Measurements from ENCODE around the gene PKP2. TPM values are rescaled to one million over a fixed set of nuclear protein-coding genes. Genes with fewer than 3 reads are reported as not detected.

Gene PKP2
- total RNA-seq, 2 experiments from 2014 or later, result not detected

DNA sequence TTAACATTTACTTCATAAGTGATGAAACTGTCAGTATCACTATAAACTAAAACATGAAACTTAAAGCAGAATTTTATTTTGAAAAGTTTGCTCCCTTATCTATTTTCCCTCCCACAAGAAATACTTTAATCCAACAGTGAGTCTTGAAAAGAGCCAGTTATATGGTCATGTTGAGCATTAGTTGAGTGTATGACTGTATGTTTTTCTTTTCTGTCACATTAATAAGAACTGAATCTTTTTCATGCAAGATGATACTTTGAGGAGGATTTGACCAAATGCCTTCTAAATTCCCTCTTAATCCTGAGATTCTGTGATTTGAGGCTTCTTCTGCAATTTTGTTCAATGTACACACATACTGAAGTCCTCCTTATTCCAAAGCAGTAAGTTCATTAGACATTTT, 107.1 kb downstream of the PKP2 start:
- H3K9me3 ChIP-seq (ENCODE audit: low read length), result no peaks in the 10 kb centered on the region
- no peaks in the 10 kb centered on the region for H3K4me1 ChIP-seq (ENCODE audit: insufficient read depth, low read length, poor library complexity, severe bottlenecking)
- H3K36me3 ChIP-seq (ENCODE audit: insufficient read depth, low read length), result no peaks in the 10 kb centered on the region
- H4K20me1 ChIP-seq (ENCODE audit: insufficient read depth, low read length), result no peaks in the 10 kb centered on the region
- H3K4me3 ChIP-seq (ENCODE audit: low read depth, low read length, poor library complexity, severe bottlenecking), result no peak overlapping the region
- no TSS peak for BruUV-seq (replicated peaks)
- no peaks in the 10 kb centered on the region for H3K9me2 ChIP-seq (ENCODE audit: insufficient read depth, low read length)
- no peak overlapping the region for H3K4me2 ChIP-seq (ENCODE audit: low read length)
- DNase-seq (ENCODE audit: low spot score), result no peak
- intact Hi-C loops (cut with micrococcal nuclease; ENCODE audit: unreplicated experiment), result loop anchor here (5.0 kb wide), 1 partner anchor 58 kb away; no protein-coding TSS in a partner anchor
- H2AFZ ChIP-seq (ENCODE audit: low read length), result no peak overlapping the region
- TF ChIP-seq, protein P1, sequence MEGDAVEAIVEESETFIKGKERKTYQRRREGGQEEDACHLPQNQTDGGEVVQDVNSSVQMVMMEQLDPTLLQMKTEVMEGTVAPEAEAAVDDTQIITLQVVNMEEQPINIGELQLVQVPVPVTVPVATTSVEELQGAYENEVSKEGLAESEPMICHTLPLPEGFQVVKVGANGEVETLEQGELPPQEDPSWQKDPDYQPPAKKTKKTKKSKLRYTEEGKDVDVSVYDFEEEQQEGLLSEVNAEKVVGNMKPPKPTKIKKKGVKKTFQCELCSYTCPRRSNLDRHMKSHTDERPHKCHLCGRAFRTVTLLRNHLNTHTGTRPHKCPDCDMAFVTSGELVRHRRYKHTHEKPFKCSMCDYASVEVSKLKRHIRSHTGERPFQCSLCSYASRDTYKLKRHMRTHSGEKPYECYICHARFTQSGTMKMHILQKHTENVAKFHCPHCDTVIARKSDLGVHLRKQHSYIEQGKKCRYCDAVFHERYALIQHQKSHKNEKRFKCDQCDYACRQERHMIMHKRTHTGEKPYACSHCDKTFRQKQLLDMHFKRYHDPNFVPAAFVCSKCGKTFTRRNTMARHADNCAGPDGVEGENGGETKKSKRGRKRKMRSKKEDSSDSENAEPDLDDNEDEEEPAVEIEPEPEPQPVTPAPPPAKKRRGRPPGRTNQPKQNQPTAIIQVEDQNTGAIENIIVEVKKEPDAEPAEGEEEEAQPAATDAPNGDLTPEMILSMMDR (conservative IDR thresholded peaks at IDR 0.05; ENCODE audit: low read length), result no peak
- no peak for TF ChIP-seq EZH2phosphoT487 (IDR thresholded peaks at IDR 0.05; ENCODE audit: borderline replicate concordance, low read depth, low read length)
- H3K79me2 ChIP-seq (ENCODE audit: insufficient read depth, low read depth, low read length), result no peaks in the 10 kb centered on the region
- no peak overlapping the region for H3K27ac ChIP-seq (ENCODE audit: low read depth, low read length, poor library complexity, severe bottlenecking)
- ChIA-PET POLR2A (no interaction called here), CTCF (ENCODE audit: unreplicated experiment) (no interaction called here)

DNA sequence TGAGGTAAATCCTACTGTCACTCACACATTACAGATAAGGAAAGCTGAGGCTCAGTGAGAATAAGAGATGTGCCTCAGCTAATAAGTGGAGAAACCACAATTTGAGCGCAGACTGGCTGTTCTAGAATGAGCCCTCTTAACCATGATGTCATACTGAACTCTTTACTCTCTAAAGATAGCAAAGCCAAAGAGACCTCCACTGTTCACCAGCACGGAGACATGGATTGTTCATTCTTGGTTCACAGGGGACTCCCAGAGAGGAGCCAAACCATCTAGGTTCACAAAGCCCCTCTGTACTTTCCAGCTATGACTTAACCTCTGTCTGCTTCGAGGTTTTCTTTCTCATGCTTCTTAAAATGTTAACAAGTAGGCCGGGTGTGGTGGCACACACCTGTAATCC, 108.2 kb downstream of the PKP2 start:
- Histone ChIP-seq H3K4me2 (ENCODE audit: low read length) (no peak overlapping the region), H3K27ac (ENCODE audit: low read depth, low read length, poor library complexity, severe bottlenecking) (no peak overlapping the region), H3K9me3 (ENCODE audit: low read length) (no peaks in the 10 kb centered on the region), H3K9me2 (ENCODE audit: insufficient read depth, low read length) (no peaks in the 10 kb centered on the region), H3K4me3 (ENCODE audit: low read depth, low read length, poor library complexity, severe bottlenecking) (no peak overlapping the region), H3K36me3 (ENCODE audit: insufficient read depth, low read length) (no peaks in the 10 kb centered on the region), H2AFZ (ENCODE audit: low read length) (no peak overlapping the region), H3K79me2 (ENCODE audit: insufficient read depth, low read depth, low read length) (no peaks in the 10 kb centered on the region), H3K4me1 (ENCODE audit: insufficient read depth, low read length, poor library complexity, severe bottlenecking) (no peaks in the 10 kb centered on the region), H4K20me1 (ENCODE audit: insufficient read depth, low read length) (no peaks in the 10 kb centered on the region)
- intact Hi-C loops (cut with micrococcal nuclease; ENCODE audit: unreplicated experiment), result loop anchor here (5.0 kb wide), 1 partner anchor 59 kb away; no protein-coding TSS in a partner anchor
- TF ChIP-seq EZH2phosphoT487 (IDR thresholded peaks at IDR 0.05; ENCODE audit: borderline replicate concordance, low read depth, low read length), result no peak
- TF ChIP-seq, protein P1 (conservative IDR thresholded peaks at IDR 0.05; ENCODE audit: low read length), result no peak
- no peak for DNase-seq (ENCODE audit: low spot score)
- BruUV-seq (replicated peaks), result no TSS peak
- ChIA-PET CTCF (ENCODE audit: unreplicated experiment) (no interaction called here), POLR2A (no interaction called here)

DNA sequence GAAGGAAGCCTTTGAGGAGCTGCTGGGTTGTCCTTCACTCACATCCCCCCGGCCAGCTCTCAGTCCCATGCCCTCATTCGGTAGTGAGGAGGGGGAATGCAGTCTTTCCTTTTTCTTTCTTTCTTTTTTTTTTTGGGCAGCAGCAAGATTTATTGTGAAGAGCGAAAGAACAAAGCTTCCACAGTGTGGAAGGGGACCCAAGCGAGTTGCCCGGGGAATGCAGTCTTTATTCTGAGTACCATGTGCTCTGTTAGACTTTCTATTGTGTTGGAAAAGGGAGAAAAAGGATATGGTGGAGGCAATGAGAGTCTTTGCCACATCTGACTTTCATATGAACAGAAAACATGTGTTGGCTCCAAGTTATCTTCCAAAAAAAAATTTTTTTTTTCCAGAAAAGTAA, 111.0 kb downstream of the PKP2 start:
- BruUV-seq (replicated peaks), result no TSS peak
- Histone ChIP-seq H3K79me2 (ENCODE audit: insufficient read depth, low read depth, low read length) (no peaks in the 10 kb centered on the region), H2AFZ (ENCODE audit: low read length) (no peak overlapping the region), H3K9me3 (ENCODE audit: low read length) (no peaks in the 10 kb centered on the region), H3K4me2 (ENCODE audit: low read length) (no peak overlapping the region), H3K4me3 (ENCODE audit: low read depth, low read length, poor library complexity, severe bottlenecking) (no peak overlapping the region), H3K36me3 (ENCODE audit: insufficient read depth, low read length) (no peaks in the 10 kb centered on the region), H3K4me1 (ENCODE audit: insufficient read depth, low read length, poor library complexity, severe bottlenecking) (no peaks in the 10 kb centered on the region), H3K27ac (ENCODE audit: low read depth, low read length, poor library complexity, severe bottlenecking) (no peak overlapping the region), H3K9me2 (ENCODE audit: insufficient read depth, low read length) (no peaks in the 10 kb centered on the region), H4K20me1 (ENCODE audit: insufficient read depth, low read length) (no peaks in the 10 kb centered on the region)
- DNase-seq (ENCODE audit: low spot score), result no peak
- intact Hi-C loops (cut with micrococcal nuclease; ENCODE audit: unreplicated experiment), result loop anchor here (5.0 kb wide), 1 partner anchor 62 kb away; no protein-coding TSS in a partner anchor
- CTCF ChIA-PET (ENCODE audit: unreplicated experiment), result no interaction called here
- POLR2A ChIA-PET, result interaction anchor here (1.2 kb wide), 1 partner anchor 22 kb away, joined by 3 read pairs; no protein-coding TSS in a partner anchor
- TF ChIP-seq EZH2phosphoT487 (IDR thresholded peaks at IDR 0.05; ENCODE audit: borderline replicate concordance, low read depth, low read length), result no peak
- TF ChIP-seq, protein P1 (conservative IDR thresholded peaks at IDR 0.05; ENCODE audit: low read length), result no peak

Data from OCI-LY7 (cell line).